Endodermal cell (in vitro differentiated cells): ENCODE data around the gene IQCK. TPM values are rescaled to one million over a fixed set of nuclear protein-coding genes. Genes with fewer than 3 reads are reported as not detected.
A peak's percentile ranks its signal among the peaks of the same experiment; 100 is the strongest.

Experiments
- DNase-seq: peaks from one replicate; pipeline ENCODE4 v3.0.0-alpha.2; 2017
- H3K27ac ChIP-seq: 2 replicates; pipeline ENCODE4 v1.5.1; 2013; ENCODE audit warnings: mild to moderate bottlenecking, low read depth, low read length, moderate library complexity
- H3K27me3 ChIP-seq: 2 replicates; pipeline ENCODE4 v1.6.1; 2013; ENCODE audit warnings: mild to moderate bottlenecking, low read length, moderate library complexity; ENCODE audit not compliant: insufficient read depth, control insufficient read depth, poor library complexity, severe bottlenecking
- H3K36me3 ChIP-seq: 2 replicates; pipeline ENCODE4 v1.7.0; 2013; ENCODE audit warnings: mild to moderate bottlenecking, low read length, moderate library complexity; ENCODE audit not compliant: control insufficient read depth, insufficient read depth
- H3K4me1 ChIP-seq: one replicate; pipeline ENCODE4 v1.7.0; 2013; ENCODE audit warnings: low read length; ENCODE audit not compliant: control insufficient read depth, insufficient read depth
- H3K4me3 ChIP-seq: 2 replicates; pipeline ENCODE4 v1.5.1; 2013; ENCODE audit warnings: mild to moderate bottlenecking, low read length, moderate library complexity
- H3K9ac ChIP-seq: 2 replicates; pipeline ENCODE4 v1.6.1; 2013; ENCODE audit warnings: mild to moderate bottlenecking, low read length, moderate library complexity; ENCODE audit not compliant: poor library complexity, severe bottlenecking; ENCODE audit errors: extremely low read depth
- H3K9me3 ChIP-seq: 2 replicates; pipeline ENCODE4 v1.6.1; 2013; ENCODE audit warnings: mild to moderate bottlenecking, low read length, moderate library complexity; ENCODE audit not compliant: control insufficient read depth
- H3K27ac Mint-ChIP-seq: 2 replicates; pipeline ENCODE4 v1.8.0; 2020; ENCODE audit warnings: mixed read lengths
- H3K27me3 Mint-ChIP-seq: 2 replicates; pipeline ENCODE4 v1.8.0; 2021; ENCODE audit warnings: mild to moderate bottlenecking, mixed read lengths; ENCODE audit not compliant: insufficient read depth
- H3K36me3 Mint-ChIP-seq: 2 replicates; pipeline ENCODE4 v1.8.0; 2020; ENCODE audit warnings: low read depth, mixed read lengths
- H3K4me1 Mint-ChIP-seq: 2 replicates; pipeline ENCODE4 v1.8.0; 2020; ENCODE audit warnings: mixed read lengths
- H3K4me3 Mint-ChIP-seq: 2 replicates; pipeline ENCODE4 v1.8.0; 2020; ENCODE audit warnings: mild to moderate bottlenecking, moderate library complexity, mixed read lengths
- H3K9me3 Mint-ChIP-seq: 2 replicates; pipeline ENCODE4 v1.8.0; 2020; ENCODE audit warnings: mild to moderate bottlenecking, mixed read lengths
- CTCF ChIP-seq: fragments of 200-600 bp; sonication (generic); conservative IDR thresholded peaks from 2 replicates; pipeline ENCODE4 v1.5.0; 2021; ENCODE audit warnings: antibody characterized with exemption, mild to moderate bottlenecking
- WGBS, 2 experiments: methylation state at CpG; one replicate each; pipeline versions ENCODE4 v1.1.5 to v1.1.7; 2013; ENCODE audit warnings: missing lambda C conversion rate in 2 of 2, mixed read lengths in 1 of 2; ENCODE audit not compliant: insufficient coverage in 1 of 2, insufficient read length in 1 of 2; 5-methylcytosine and 5-hydroxymethylcytosine counted together
- total RNA-seq, 2 donors: library from RNA; stranded (reverse); fragmentation: NEBNext Ultra II Directional in 1 of 2; extraction: Animal tissue kit (Norgen Biotek cat#: 25700) in 1 of 2; gene quantifications; 2 replicates in 1 of 2; 3 replicates in 1 of 2; pipeline ENCODE4 v1.2.1, GENCODE V29; 2021

The IQCK gene
- total RNA-seq, 2 donors from 2014 or later: 21.1 to 30.1 TPM

GRCh38 chr16:19701091-19701490, 17.0 kb upstream of the IQCK start:
- Mint-ChIP-seq H3K27me3 (no peaks in the 10 kb centered on the region), H3K36me3 (peaks cover 91% of the 10 kb centered on the region), H3K27ac (no peak overlapping the region), H3K4me1 (no peaks in the 10 kb centered on the region), H3K4me3 (no peak overlapping the region), H3K9me3 (no peaks in the 10 kb centered on the region)
- Histone ChIP-seq H3K9me3 (no peaks in the 10 kb centered on the region), H3K4me1 (no peaks in the 10 kb centered on the region), H3K4me3 (no peak overlapping the region), H3K27me3 (no peaks in the 10 kb centered on the region), H3K27ac (no peak overlapping the region), H3K36me3 (peaks cover 78% of the 10 kb centered on the region), H3K9ac (no peak overlapping the region)
- no peak for TF ChIP-seq CTCF
- no peak for DNase-seq
- WGBS, 2 experiments: 96 to 100% methylated on average over 3 of the region's 3 CpGs

GRCh38 chr16:19703172-19703889, 14.7 kb upstream of the IQCK start:
- Mint-ChIP-seq H3K4me1 (peaks cover 1% of the 10 kb centered on the region), H3K27me3 (no peaks in the 10 kb centered on the region), H3K27ac (peak overlapping the region; percentile 19), H3K4me3 (no peak overlapping the region), H3K9me3 (no peaks in the 10 kb centered on the region), H3K36me3 (peaks cover 88% of the 10 kb centered on the region)
- Histone ChIP-seq H3K36me3 (peaks cover 82% of the 10 kb centered on the region), H3K4me1 (no peaks in the 10 kb centered on the region), H3K27ac (no peak overlapping the region), H3K9me3 (no peaks in the 10 kb centered on the region), H3K9ac (no peak overlapping the region), H3K4me3 (no peak overlapping the region), H3K27me3 (no peaks in the 10 kb centered on the region)
- no peak for TF ChIP-seq CTCF
- 90 to 94% methylated on average over 3 to 6 of the region's 6 CpGs for WGBS, 2 experiments
- no peak for DNase-seq

GRCh38 chr16:19704321-19705145, 13.5 kb upstream of the IQCK start:
- H3K27ac ChIP-seq: no peak overlapping the region
- DNase-seq: no peak
- Mint-ChIP-seq H3K27me3 (no peaks in the 10 kb centered on the region), H3K4me1 (peaks cover 7% of the 10 kb centered on the region), H3K27ac (peak overlapping the region; percentile 48), H3K4me3 (no peak overlapping the region), H3K9me3 (no peaks in the 10 kb centered on the region), H3K36me3 (peaks cover 88% of the 10 kb centered on the region)
- H3K9ac ChIP-seq: no peak overlapping the region
- peaks cover 3% of the 10 kb centered on the region for H3K4me1 ChIP-seq
- TF ChIP-seq CTCF: no peak
- H3K4me3 ChIP-seq: no peak overlapping the region
- H3K27me3 ChIP-seq: no peaks in the 10 kb centered on the region
- H3K9me3 ChIP-seq: no peaks in the 10 kb centered on the region
- H3K36me3 ChIP-seq: peaks cover 80% of the 10 kb centered on the region
- 95 to 96% methylated on average over 18 of the region's 18 CpGs for WGBS, 2 experiments
